Activated T-helper 17 cell treated with anti-CD3 and anti-CD28 coated beads, Interleukin-2, amount 50 U/mL, for 72 hours (primary cell): ENCODE results near the gene PCDHGA6. TPM values are rescaled to one million over a fixed set of nuclear protein-coding genes. Genes with fewer than 3 reads are reported as not detected.
"Not testable (repeated sequence)": the region's sequence is repeated elsewhere in the genome, so short reads cannot be mapped to it uniquely, and the experiment has no call there.

Experiments
- ATAC-seq: fragments of 150-1000 bp; cut with Tn5 transposase; replicated peaks from 2 replicates; pipeline ENCODE4 v1.10.0; 2021; ENCODE audit warnings: mild to moderate bottlenecking, moderate library complexity
- H3K27ac Mint-ChIP-seq: one replicate; pipeline ENCODE4 v1.8.0; 2022; ENCODE audit warnings: mixed read lengths
- H3K27me3 Mint-ChIP-seq: one replicate; pipeline ENCODE4 v1.8.0; 2022; ENCODE audit warnings: mixed read lengths
- H3K36me3 Mint-ChIP-seq: one replicate; pipeline ENCODE4 v1.8.0; 2022; ENCODE audit warnings: low read depth, mild to moderate bottlenecking, mixed read lengths
- H3K4me1 Mint-ChIP-seq: one replicate; pipeline ENCODE4 v1.8.0; 2022; ENCODE audit warnings: mixed read lengths
- H3K4me3 Mint-ChIP-seq: one replicate; pipeline ENCODE4 v1.8.0; 2022; ENCODE audit warnings: mild to moderate bottlenecking, mixed read lengths
- H3K9me3 Mint-ChIP-seq: one replicate; pipeline ENCODE4 v1.8.0; 2022; ENCODE audit warnings: mixed read lengths
- total RNA-seq, 2 donors: library from RNA; stranded (reverse); gene quantifications; one replicate each; pipeline ENCODE4 v1.2.3, GENCODE V29; 2022

PCDHGA6 gene
- total RNA-seq, 2 donors from 2014 or later, result 0.06 to 0.40 TPM

GRCh38 chr5:141414548-141415274 lies 41.0 kb downstream of the PCDHGA6 start:
- Mint-ChIP-seq H3K27me3 (peaks cover 43% of the 10 kb centered on the region), H3K4me3 (peak overlapping the region; percentile 76), H3K36me3 (peaks cover 34% of the 10 kb centered on the region)
- not testable (repeated sequence) for H3K4me1 Mint-ChIP-seq, ATAC-seq, H3K27ac Mint-ChIP-seq, H3K9me3 Mint-ChIP-seq

GRCh38 chr5:141415275-141415618 lies 41.6 kb downstream of the PCDHGA6 start:
- peak overlapping the region; percentile 6 for H3K4me3 Mint-ChIP-seq

GRCh38 chr5:141417494-141418172 lies 43.9 kb downstream of the PCDHGA6 start, which contains the start of gene PCDHGB7:
PCDHGB7 (plus strand) TSS chr5:141417677; CDS start chr5:141417860, 183 bp downstream.
- not testable (repeated sequence) for H3K4me1 Mint-ChIP-seq, H3K27ac Mint-ChIP-seq, H3K9me3 Mint-ChIP-seq
- Mint-ChIP-seq H3K27me3 (peaks cover 62% of the 10 kb centered on the region), H3K36me3 (peaks cover 44% of the 10 kb centered on the region), H3K4me3 (peak within 1 kb of the TSS; percentile 51)
- peak; percentile 76 for ATAC-seq

More at GRCh38 chr5:141415275-141415618, 41.6 kb downstream of the PCDHGA6 start:
- peaks cover 31% of the 10 kb centered on the region for H3K36me3 Mint-ChIP-seq
- not testable (repeated sequence) for H3K4me1 Mint-ChIP-seq, ATAC-seq, H3K9me3 Mint-ChIP-seq, H3K27ac Mint-ChIP-seq
- peaks cover 44% of the 10 kb centered on the region for H3K27me3 Mint-ChIP-seq

GRCh38 chr5:141419074-141419880 lies 45.6 kb downstream of the PCDHGA6 start:
- Mint-ChIP-seq H3K36me3 (peaks cover 30% of the 10 kb centered on the region), H3K9me3 (no peaks in the 10 kb centered on the region), H3K4me1 (no peaks in the 10 kb centered on the region), H3K4me3 (no peak overlapping the region), H3K27me3 (peaks cover 60% of the 10 kb centered on the region), H3K27ac (no peak overlapping the region)
- ATAC-seq, result no peak

- peaks cover 26% of the 10 kb centered on the region for H3K36me3 Mint-ChIP-seq
- ATAC-seq, result peak; percentile 50
- no peak within 1 kb of the TSS for H3K27ac Mint-ChIP-seq
- no peaks in the 10 kb centered on the region for H3K9me3 Mint-ChIP-seq
- peak within 1 kb of the TSS; percentile 55 for H3K4me3 Mint-ChIP-seq
- H3K27me3 Mint-ChIP-seq, result peaks cover 62% of the 10 kb centered on the region
- no peaks in the 10 kb centered on the region for H3K4me1 Mint-ChIP-seq
These were observed 47.3 kb downstream of the PCDHGA6 start, which contains the start of gene PCDHGA11 for GRCh38 chr5:141420855-141421488. PCDHGA11 (plus strand) TSS chr5:141421051; CDS start chr5:141421228, 177 bp downstream.

GRCh38 chr5:141421489-141421855 lies 47.8 kb downstream of the PCDHGA6 start:
- Mint-ChIP-seq H3K4me3 (peak overlapping the region; percentile 55), H3K9me3 (no peaks in the 10 kb centered on the region), H3K27ac (no peak overlapping the region), H3K36me3 (peaks cover 26% of the 10 kb centered on the region), H3K27me3 (peaks cover 63% of the 10 kb centered on the region), H3K4me1 (no peaks in the 10 kb centered on the region)
- ATAC-seq, result no peak

- no peak overlapping the region for H3K4me3 Mint-ChIP-seq
These were observed 49.1 kb downstream of the PCDHGA6 start for GRCh38 chr5:141422742-141423291.

GRCh38 chr5:141427783-141428426 lies 54.2 kb downstream of the PCDHGA6 start:
- Mint-ChIP-seq H3K4me1 (peaks cover 7% of the 10 kb centered on the region), H3K9me3 (peaks cover 18% of the 10 kb centered on the region), H3K27me3 (peaks cover 58% of the 10 kb centered on the region), H3K36me3 (peaks cover 20% of the 10 kb centered on the region), H3K27ac (no peak overlapping the region), H3K4me3 (no peak overlapping the region)
- no peak for ATAC-seq

More at GRCh38 chr5:141422742-141423291, 49.1 kb downstream of the PCDHGA6 start:
- Mint-ChIP-seq H3K36me3 (peaks cover 24% of the 10 kb centered on the region), H3K27ac (no peak overlapping the region), H3K27me3 (peaks cover 68% of the 10 kb centered on the region), H3K9me3 (no peaks in the 10 kb centered on the region), H3K4me1 (no peaks in the 10 kb centered on the region)
- ATAC-seq, result no peak

Other genes starting within 250 kb of the PCDHGA6 start
- gene PCDHB5, start 238.7 kb upstream of the PCDHGA6 start, total RNA-seq, result not detected
- gene PCDHB6, start 223.8 kb upstream of the PCDHGA6 start, total RNA-seq, result not detected
- not detected for gene PCDHB7, start 201.2 kb upstream of the PCDHGA6 start, total RNA-seq
- not detected for gene PCDHB8, start 196.1 kb upstream of the PCDHGA6 start, total RNA-seq
- gene PCDHB16, start 191.5 kb upstream of the PCDHGA6 start, total RNA-seq, result not detected
- not detected for gene PCDHB9, start 186.7 kb upstream of the PCDHGA6 start, total RNA-seq
- gene PCDHB10, start 181.5 kb upstream of the PCDHGA6 start, total RNA-seq, result not detected
- gene PCDHB11, start 174.3 kb upstream of the PCDHGA6 start, total RNA-seq, result not detected
- not detected for gene PCDHB12, start 165.2 kb upstream of the PCDHGA6 start, total RNA-seq
- gene PCDHB13, start 160.0 kb upstream of the PCDHGA6 start, total RNA-seq, result under 1 TPM in 1 of 2 donors, not detected in 1; 0.08 TPM
- gene PCDHB14, start 150.5 kb upstream of the PCDHGA6 start, total RNA-seq, result not detected
- gene PCDHB15, start 128.5 kb upstream of the PCDHGA6 start, total RNA-seq, result not detected
- under 1 TPM in 1 of 2 donors, not detected in 1; 0.42 TPM for gene SLC25A2, start 69.8 kb upstream of the PCDHGA6 start, total RNA-seq
- 10 to 100 TPM; 45.3 to 50.4 TPM for gene TAF7, start 53.1 kb upstream of the PCDHGA6 start, total RNA-seq
- gene PCDHGA1, start 43.4 kb upstream of the PCDHGA6 start, total RNA-seq, result under 1 TPM; 0.09 to 0.16 TPM
- not detected for gene PCDHGA2, start 35.1 kb upstream of the PCDHGA6 start, total RNA-seq
- gene PCDHGA3, start 30.1 kb upstream of the PCDHGA6 start, total RNA-seq, result under 1 TPM in 1 of 2 donors, not detected in 1; 0.09 TPM
- not detected for gene PCDHGB1, start 23.8 kb upstream of the PCDHGA6 start, total RNA-seq
- under 1 TPM in 1 of 2 donors, not detected in 1; 0.32 TPM for gene PCDHGA4, start 18.9 kb upstream of the PCDHGA6 start, total RNA-seq
- under 1 TPM; 0.17 to 0.34 TPM for gene PCDHGB2, start 13.9 kb upstream of the PCDHGA6 start, total RNA-seq
- under 1 TPM in 1 of 2 donors, not detected in 1; 0.11 TPM for gene PCDHGA5, start 9.7 kb upstream of the PCDHGA6 start, total RNA-seq
- under 1 TPM in 1 of 2 donors, not detected in 1; 0.21 TPM for gene PCDHGB3, start 3.6 kb upstream of the PCDHGA6 start, total RNA-seq
- under 1 TPM in 1 of 2 donors, not detected in 1; 0.06 TPM for gene PCDHGA7, start 8.9 kb downstream of the PCDHGA6 start, total RNA-seq
- under 1 TPM; 0.06 to 0.08 TPM for gene PCDHGB4, start 13.8 kb downstream of the PCDHGA6 start, total RNA-seq
- not detected for gene PCDHGA8, start 18.7 kb downstream of the PCDHGA6 start, total RNA-seq
- gene PCDHGB5, start 24.1 kb downstream of the PCDHGA6 start, total RNA-seq, result under 1 TPM; 0.09 to 0.24 TPM
- gene PCDHGA9, start 28.9 kb downstream of the PCDHGA6 start, total RNA-seq, result not detected
- gene PCDHGB6, start 34.1 kb downstream of the PCDHGA6 start, total RNA-seq, result under 1 TPM in 1 of 2 donors, not detected in 1; 0.08 TPM
- under 1 TPM; 0.06 to 0.08 TPM for gene PCDHGA10, start 39.1 kb downstream of the PCDHGA6 start, total RNA-seq
- under 1 TPM in 1 of 2 donors, not detected in 1; 0.11 TPM for gene PCDHGB7, start 43.8 kb downstream of the PCDHGA6 start, total RNA-seq
- gene PCDHGA11, start 47.2 kb downstream of the PCDHGA6 start, total RNA-seq, result under 1 TPM in 1 of 2 donors, not detected in 1; 0.09 TPM
- not detected for gene PCDHGA12, start 56.6 kb downstream of the PCDHGA6 start, total RNA-seq
- gene PCDHGC3, start 102.1 kb downstream of the PCDHGA6 start, total RNA-seq, result under 1 TPM in 1 of 2 donors, not detected in 1; 0.56 TPM
- not detected for gene PCDHGC4, start 111.1 kb downstream of the PCDHGA6 start, total RNA-seq
- not detected for gene PCDHGC5, start 115.2 kb downstream of the PCDHGA6 start, total RNA-seq
- 100 to 1,000 TPM; 186 to 268 TPM for gene DIAPH1, start 245.1 kb downstream of the PCDHGA6 start, total RNA-seq